Endothelial cell (in vitro differentiated cells): ENCODE results near the gene TMEM217. TPM values are rescaled to one million over a fixed set of nuclear protein-coding genes. Genes with fewer than 3 reads are reported as not detected.
"Not testable (repeated sequence)": the region's sequence is repeated elsewhere in the genome, so short reads cannot be mapped to it uniquely, and the experiment has no call there.

Experiments used
- DNase-seq: peaks from one replicate; pipeline ENCODE4 v3.0.0; 2021; ENCODE audit warnings: low spot score
- H3K27ac Mint-ChIP-seq: one replicate; pipeline ENCODE4 v1.8.0; 2021; ENCODE audit warnings: mixed read lengths, inconsistent platforms; ENCODE audit not compliant: unreplicated experiment
- H3K27me3 Mint-ChIP-seq: one replicate; pipeline ENCODE4 v1.8.0; 2021; ENCODE audit warnings: mild to moderate bottlenecking, moderate library complexity, mixed read lengths, inconsistent platforms; ENCODE audit not compliant: unreplicated experiment
- H3K36me3 Mint-ChIP-seq: one replicate; pipeline ENCODE4 v1.8.0; 2021; ENCODE audit warnings: mild to moderate bottlenecking, low read depth, mixed read lengths, inconsistent platforms; ENCODE audit not compliant: unreplicated experiment
- H3K4me1 Mint-ChIP-seq: one replicate; pipeline ENCODE4 v1.8.0; 2021; ENCODE audit warnings: mild to moderate bottlenecking, mixed read lengths, inconsistent platforms; ENCODE audit not compliant: unreplicated experiment
- H3K4me3 Mint-ChIP-seq: one replicate; pipeline ENCODE4 v1.8.0; 2021; ENCODE audit warnings: mild to moderate bottlenecking, mixed read lengths, inconsistent platforms; ENCODE audit not compliant: unreplicated experiment
- H3K9me3 Mint-ChIP-seq: one replicate; pipeline ENCODE4 v1.8.0; 2021; ENCODE audit warnings: mixed read lengths, inconsistent platforms; ENCODE audit not compliant: unreplicated experiment
- total RNA-seq: library from RNA; stranded (reverse); fragmentation: NEBNext Ultra II Directional; extraction: Animal tissue kit (Norgen Biotek cat#: 25700); gene quantifications from one replicate; pipeline ENCODE4 v1.2.1, GENCODE V29; 2021; ENCODE audit not compliant: unreplicated experiment
- TF ChIP-seq, protein P1 (sequence below): fragments of 200-600 bp; sonication (generic); IDR thresholded peaks from one replicate; pipeline ENCODE4 v1.5.0; 2021; ENCODE audit warnings: antibody characterized with exemption; ENCODE audit not compliant: unreplicated experiment

TMEM217 gene
- total RNA-seq, 1 donor from 2014 or later: 5.4 TPM

DNA sequence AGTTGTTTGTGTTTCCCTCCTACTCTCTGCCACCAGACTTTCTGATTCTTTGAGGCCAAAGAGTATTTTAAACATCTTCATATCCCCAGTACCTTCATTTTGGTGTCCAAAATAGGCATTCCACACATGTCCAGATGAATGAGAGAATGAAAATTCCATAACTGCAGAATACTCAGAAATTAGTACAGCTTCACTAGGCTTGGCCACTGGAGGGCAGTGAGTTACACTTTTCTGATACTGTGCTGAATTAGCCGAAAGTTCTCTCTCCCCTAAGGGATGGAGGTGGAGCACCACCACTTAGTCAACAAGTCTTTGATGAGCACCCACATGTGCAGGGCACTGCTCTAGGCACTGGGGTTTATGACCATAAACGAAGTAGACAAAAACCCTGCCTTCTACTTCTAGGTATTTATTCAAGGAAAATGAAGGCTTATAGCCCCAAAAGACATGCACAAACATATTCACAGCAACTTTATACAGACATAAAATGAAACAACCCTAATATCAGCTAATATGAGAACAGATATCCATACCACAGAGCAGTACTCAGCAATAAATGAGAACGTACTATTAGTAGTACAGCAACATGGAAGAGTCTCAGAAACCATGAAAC lies 46.1 kb upstream of the TMEM217 start:
- Mint-ChIP-seq H3K36me3 (peaks cover 13% of the 10 kb centered on the region), H3K27me3 (no peaks in the 10 kb centered on the region), H3K4me1 (no peaks in the 10 kb centered on the region), H3K9me3 (no peaks in the 10 kb centered on the region), H3K4me3 (no peak overlapping the region), H3K27ac (no peak overlapping the region)
- TF ChIP-seq, protein P1, sequence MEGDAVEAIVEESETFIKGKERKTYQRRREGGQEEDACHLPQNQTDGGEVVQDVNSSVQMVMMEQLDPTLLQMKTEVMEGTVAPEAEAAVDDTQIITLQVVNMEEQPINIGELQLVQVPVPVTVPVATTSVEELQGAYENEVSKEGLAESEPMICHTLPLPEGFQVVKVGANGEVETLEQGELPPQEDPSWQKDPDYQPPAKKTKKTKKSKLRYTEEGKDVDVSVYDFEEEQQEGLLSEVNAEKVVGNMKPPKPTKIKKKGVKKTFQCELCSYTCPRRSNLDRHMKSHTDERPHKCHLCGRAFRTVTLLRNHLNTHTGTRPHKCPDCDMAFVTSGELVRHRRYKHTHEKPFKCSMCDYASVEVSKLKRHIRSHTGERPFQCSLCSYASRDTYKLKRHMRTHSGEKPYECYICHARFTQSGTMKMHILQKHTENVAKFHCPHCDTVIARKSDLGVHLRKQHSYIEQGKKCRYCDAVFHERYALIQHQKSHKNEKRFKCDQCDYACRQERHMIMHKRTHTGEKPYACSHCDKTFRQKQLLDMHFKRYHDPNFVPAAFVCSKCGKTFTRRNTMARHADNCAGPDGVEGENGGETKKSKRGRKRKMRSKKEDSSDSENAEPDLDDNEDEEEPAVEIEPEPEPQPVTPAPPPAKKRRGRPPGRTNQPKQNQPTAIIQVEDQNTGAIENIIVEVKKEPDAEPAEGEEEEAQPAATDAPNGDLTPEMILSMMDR: peak; percentile 34
- DNase-seq: peak; percentile 8

DNA sequence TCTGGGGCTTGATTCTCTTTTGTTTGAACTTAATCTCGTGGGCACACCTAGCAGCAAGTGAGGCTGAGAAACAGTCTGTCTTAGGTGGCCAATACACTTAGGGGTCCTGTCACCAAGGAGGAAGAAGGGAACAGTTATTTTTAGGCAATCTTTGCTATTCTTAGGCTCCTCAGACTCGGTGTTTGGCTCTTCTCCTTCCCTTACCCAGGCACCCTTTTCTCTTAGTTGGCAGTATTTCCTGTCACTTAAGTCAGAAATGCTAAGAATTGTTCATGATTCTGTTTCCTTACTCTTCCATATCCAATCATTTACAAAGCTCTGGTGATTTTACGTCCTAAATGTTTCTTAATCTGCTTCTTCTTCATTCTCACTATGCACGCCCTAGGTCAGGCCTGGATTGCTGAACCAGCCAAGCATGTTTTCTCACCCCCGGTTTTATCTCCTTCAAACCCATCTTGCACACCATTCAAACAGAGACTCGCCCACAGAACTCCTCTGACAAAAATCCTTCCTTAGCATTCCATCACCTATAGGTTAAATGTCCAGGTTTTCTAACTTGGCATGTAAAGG lies 45.2 kb upstream of the TMEM217 start:
- Mint-ChIP-seq H3K4me3 (no peak overlapping the region), H3K36me3 (peaks cover 13% of the 10 kb centered on the region), H3K4me1 (no peaks in the 10 kb centered on the region), H3K27me3 (no peaks in the 10 kb centered on the region), H3K27ac (no peak overlapping the region), H3K9me3 (no peaks in the 10 kb centered on the region)
- TF ChIP-seq, protein P1: no peak
- DNase-seq: no peak

DNA sequence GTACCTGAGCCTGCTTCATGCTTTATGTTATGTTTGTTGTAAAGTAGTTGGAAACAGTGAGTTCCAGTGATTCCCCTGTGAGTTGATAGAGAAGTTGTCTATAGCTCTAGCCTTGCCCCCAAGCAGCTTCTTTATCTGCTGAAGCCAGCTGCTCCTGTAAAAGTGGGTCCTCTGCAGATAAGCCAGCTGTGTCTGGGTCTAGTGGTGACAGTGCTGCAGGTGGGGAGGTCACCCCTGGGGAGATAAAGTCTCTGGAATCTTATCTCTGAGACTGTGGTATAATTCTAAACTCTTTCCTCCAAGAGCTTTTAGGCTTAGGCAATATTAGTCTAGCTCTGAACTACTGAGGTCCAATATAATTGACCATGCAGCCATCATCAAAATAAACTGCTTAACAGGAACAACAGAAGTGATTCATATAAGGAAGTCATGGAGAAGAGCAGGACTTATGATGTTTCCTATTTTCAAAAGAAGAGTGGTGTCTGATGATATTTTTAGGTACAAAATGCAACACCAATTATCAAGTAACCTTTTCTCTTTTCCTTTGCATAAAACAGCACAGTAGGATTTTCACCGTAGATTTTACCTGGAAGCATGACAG lies 44.2 kb upstream of the TMEM217 start:
- no peak overlapping the region for H3K4me3 Mint-ChIP-seq
- H3K27ac Mint-ChIP-seq: no peak overlapping the region
- H3K36me3 Mint-ChIP-seq: peaks cover 16% of the 10 kb centered on the region
- H3K9me3 Mint-ChIP-seq: no peaks in the 10 kb centered on the region
- TF ChIP-seq, protein P1: no peak
- H3K27me3 Mint-ChIP-seq: no peaks in the 10 kb centered on the region
- no peak for DNase-seq
- H3K4me1 Mint-ChIP-seq: no peaks in the 10 kb centered on the region

DNA sequence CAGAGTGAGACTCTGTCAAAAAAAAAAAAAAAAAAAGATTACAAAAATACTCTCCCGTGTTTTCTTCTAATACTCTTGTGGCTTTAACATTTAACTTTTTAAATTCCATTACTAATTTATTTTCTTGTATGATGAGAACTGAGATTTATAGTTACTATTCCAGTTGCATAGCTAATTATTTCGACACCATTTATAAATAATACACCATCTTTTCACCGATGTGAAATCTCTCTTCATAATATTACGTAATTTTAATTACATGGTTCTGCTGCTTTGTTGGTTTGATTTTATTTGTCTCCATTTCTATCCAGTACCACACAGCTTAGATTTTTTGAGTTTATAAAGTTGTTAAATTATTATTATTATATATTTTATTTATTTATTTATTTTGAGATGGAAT lies 42.0 kb upstream of the TMEM217 start:
- H3K9me3 Mint-ChIP-seq: no peaks in the 10 kb centered on the region
- no peak overlapping the region for H3K4me3 Mint-ChIP-seq
- H3K36me3 Mint-ChIP-seq: peaks cover 23% of the 10 kb centered on the region
- TF ChIP-seq, protein P1: no peak
- H3K27me3 Mint-ChIP-seq: no peaks in the 10 kb centered on the region
- no peak for DNase-seq
- no peaks in the 10 kb centered on the region for H3K4me1 Mint-ChIP-seq
- no peak overlapping the region for H3K27ac Mint-ChIP-seq

DNA sequence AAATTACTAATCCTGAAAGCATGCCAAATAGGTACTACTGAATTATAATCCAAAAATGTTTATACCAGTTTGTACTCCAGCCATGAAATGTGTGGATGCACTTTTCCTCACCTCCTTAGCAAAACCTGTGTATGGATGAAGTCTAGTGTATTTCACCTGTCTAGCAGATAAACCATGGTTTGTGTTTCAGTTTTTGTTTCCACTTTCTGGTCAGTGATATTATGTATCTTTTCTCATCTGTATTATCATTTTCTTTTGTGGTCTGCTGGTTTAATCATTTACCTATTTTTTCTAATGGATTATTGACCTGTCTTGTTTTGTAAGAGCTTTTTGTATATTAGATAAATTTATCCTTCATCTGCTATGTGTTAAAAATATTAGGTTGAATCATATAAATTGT lies 41.0 kb upstream of the TMEM217 start:
- TF ChIP-seq, protein P1: no peak
- no peak overlapping the region for H3K27ac Mint-ChIP-seq
- H3K4me3 Mint-ChIP-seq: no peak overlapping the region
- peaks cover 26% of the 10 kb centered on the region for H3K36me3 Mint-ChIP-seq
- no peaks in the 10 kb centered on the region for H3K4me1 Mint-ChIP-seq
- no peak for DNase-seq
- H3K27me3 Mint-ChIP-seq: no peaks in the 10 kb centered on the region
- H3K9me3 Mint-ChIP-seq: no peaks in the 10 kb centered on the region

DNA sequence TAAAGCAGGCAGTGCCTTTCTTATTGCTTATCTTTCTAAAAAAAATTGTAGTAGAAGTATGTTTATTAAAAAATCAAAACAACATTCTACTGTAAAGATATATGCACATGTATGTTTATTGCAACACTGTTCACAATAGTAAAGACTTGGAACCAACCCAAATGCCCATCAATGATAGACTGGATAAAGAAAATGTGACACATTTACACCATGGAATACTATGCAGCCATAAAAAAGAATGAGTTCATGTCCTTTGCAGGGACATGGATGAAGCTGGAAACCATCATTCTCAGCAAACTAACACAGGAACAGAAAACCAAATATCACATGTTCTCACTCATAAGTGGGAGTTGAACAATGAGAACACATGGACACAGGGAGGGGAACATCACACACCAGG lies 39.7 kb upstream of the TMEM217 start:
- H3K4me1 Mint-ChIP-seq, H3K4me3 Mint-ChIP-seq, H3K27ac Mint-ChIP-seq, H3K9me3 Mint-ChIP-seq, DNase-seq, H3K27me3 Mint-ChIP-seq: not testable (repeated sequence)
- H3K36me3 Mint-ChIP-seq: peaks cover 33% of the 10 kb centered on the region
